Measurements from ENCODE around the gene PARS2. TPM values are rescaled to one million over a fixed set of nuclear protein-coding genes. Genes with fewer than 3 reads are reported as not detected.

The PARS2 gene
- total and polyA plus RNA-seq, 12 donors = 0.80 to 5.6 (median 4.1) TPM

DNA sequence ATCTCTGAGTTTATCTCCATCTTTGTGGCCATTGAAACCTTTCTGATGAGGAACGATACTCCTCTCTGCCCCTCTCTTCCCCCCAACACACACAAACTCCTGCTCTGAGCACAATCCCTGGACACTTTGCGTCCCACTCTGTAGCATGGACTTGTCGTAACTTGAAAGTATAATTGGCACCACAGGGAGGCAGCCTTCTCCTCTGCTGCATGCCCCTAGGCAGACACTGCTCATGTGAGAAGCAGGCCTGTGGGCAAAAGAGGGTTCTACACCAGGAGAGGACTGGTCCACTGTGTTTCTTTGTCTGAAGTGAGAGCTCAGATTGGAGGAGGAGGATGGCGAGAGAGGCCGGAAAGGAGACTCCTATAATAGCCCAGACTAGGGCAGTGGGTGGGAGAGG lies 3.8 kb upstream of the PARS2 start:
- WGBS, 2 donors = 80 to 82% methylated on average over 5 of the region's 5 CpGs
- no peak overlapping the region for H3K27ac ChIP-seq

DNA sequence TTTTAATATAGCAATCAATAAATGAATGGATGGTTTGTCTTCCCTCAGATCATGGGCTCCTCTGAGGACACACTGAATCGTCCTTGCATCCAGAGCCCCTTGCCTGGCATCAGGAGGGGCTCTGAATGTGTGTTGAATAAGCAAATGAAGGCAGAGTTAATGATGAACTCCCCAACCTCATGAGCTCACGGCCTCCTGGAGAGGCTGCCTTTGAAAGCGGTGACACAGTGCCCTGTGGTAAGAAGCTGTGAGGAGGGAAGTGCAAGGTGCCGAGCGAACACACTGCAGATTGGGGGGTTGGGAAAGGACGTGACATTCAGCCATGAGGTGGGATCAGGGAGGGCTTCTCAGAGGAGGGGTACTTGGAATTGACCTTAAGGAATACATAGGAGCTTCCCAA lies 3.2 kb upstream of the PARS2 start:
- 40 to 46% methylated on average over 6 of the region's 6 CpGs for WGBS, 2 donors
- Histone ChIP-seq H3K9me3 (no peaks in the 10 kb centered on the region), H3K27ac (no peak overlapping the region), H3K4me1 (peaks cover 0 to 19% (median 13%) of the 10 kb centered on the region in 9 donors), H3K27me3 (no peaks in the 10 kb centered on the region), H3K4me3 (no peak overlapping the region), H3K36me3 (no peaks in the 10 kb centered on the region)
- intact Hi-C loops (cut with DNase I) = no loop called here
- TF ChIP-seq, protein P1, sequence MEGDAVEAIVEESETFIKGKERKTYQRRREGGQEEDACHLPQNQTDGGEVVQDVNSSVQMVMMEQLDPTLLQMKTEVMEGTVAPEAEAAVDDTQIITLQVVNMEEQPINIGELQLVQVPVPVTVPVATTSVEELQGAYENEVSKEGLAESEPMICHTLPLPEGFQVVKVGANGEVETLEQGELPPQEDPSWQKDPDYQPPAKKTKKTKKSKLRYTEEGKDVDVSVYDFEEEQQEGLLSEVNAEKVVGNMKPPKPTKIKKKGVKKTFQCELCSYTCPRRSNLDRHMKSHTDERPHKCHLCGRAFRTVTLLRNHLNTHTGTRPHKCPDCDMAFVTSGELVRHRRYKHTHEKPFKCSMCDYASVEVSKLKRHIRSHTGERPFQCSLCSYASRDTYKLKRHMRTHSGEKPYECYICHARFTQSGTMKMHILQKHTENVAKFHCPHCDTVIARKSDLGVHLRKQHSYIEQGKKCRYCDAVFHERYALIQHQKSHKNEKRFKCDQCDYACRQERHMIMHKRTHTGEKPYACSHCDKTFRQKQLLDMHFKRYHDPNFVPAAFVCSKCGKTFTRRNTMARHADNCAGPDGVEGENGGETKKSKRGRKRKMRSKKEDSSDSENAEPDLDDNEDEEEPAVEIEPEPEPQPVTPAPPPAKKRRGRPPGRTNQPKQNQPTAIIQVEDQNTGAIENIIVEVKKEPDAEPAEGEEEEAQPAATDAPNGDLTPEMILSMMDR (IDR thresholded peaks at IDR 0.05) = no peak
- ATAC-seq (no peak), DNase-seq (no peak)

More for the DNA sequence above, 3.8 kb upstream of the PARS2 start:
- Histone ChIP-seq H3K9me3 (no peaks in the 10 kb centered on the region), H3K4me1 (peaks cover 0 to 17% (median 12%) of the 10 kb centered on the region in 9 donors), H3K27me3 (no peaks in the 10 kb centered on the region), H3K36me3 (no peaks in the 10 kb centered on the region), H3K4me3 (no peak overlapping the region)
- intact Hi-C loops (cut with DNase I) = no loop called here
- TF ChIP-seq, protein P1 (IDR thresholded peaks at IDR 0.05) = no peak
- ATAC-seq (no peak), DNase-seq (no peak)

DNA sequence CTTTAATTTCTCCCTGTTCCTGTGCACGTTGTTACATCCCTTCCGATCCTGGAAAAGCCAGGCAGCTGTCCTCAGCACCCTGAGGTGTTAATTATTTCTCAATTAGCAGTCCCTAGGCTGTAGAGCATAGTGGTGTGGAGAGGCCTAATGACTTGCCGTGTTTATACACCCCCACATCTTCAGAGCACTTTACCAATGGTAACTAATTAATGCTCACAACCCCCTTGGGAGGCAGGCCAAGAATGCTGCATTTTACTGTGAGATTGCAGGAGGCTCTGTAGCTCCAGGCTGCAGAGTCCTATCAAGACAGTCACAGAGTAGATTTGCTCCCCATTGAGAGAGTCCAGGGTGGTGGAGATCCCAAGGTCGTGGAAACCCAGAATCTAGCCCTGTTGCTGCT lies 2.4 kb upstream of the PARS2 start:
- H3K27ac ChIP-seq = no peak overlapping the region
- H3K4me3 ChIP-seq = no peak overlapping the region
- no peaks in the 10 kb centered on the region for H3K36me3 ChIP-seq
- H3K9me3 ChIP-seq = no peaks in the 10 kb centered on the region
- H3K4me1 ChIP-seq = peaks cover 0 to 19% (median 13%) of the 10 kb centered on the region in 9 donors
- intact Hi-C loops (cut with DNase I) = no loop called here
- ATAC-seq = no peak
- no peaks in the 10 kb centered on the region for H3K27me3 ChIP-seq
- WGBS, 2 donors = 20 to 21% methylated on average over 4 of the region's 4 CpGs
- TF ChIP-seq, protein P1 (IDR thresholded peaks at IDR 0.05) = no peak
- no peak for DNase-seq

DNA sequence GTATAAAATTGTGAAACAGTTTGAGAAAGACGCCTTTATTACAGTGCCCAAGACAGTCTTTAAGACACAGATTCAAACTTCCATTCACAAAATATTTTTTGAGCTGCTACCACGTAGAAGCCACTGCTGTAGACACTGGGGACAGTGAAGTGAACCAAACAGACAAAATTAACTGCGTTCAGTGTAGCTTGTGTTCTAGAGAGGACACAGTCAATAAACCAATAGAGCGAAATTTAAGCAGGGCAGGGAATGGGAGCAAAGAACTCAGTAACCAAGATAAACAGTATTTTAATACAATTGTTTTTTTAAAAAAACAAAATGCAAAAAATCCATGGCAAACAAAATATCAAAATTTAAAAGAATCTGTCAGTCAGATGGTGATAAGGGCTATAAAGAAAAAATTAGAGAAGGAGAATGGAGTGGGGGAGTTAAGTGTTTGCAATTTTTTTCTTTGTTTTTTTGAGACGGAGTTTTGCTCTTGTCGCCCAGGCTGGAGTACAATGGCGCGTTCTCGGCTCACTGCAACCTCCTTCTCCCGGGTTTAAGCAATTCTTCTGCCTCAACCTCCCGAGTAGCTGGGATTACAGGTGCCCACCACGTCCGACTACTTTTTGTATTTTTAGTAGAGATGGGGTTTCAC lies 719 bp upstream of the PARS2 start:
- TF ChIP-seq, protein P1 (IDR thresholded peaks at IDR 0.05) = no peak
- Histone ChIP-seq H3K4me3 (peak overlapping the region in 9 of 10 donors; percentile 32 to 97 (median 78)), H3K27ac (peak overlapping the region in 8 of 10 donors; percentile 15 to 73 (median 48)), H3K27me3 (no peaks in the 10 kb centered on the region), H3K4me1 (peaks cover 0 to 19% (median 13%) of the 10 kb centered on the region in 9 donors), H3K9me3 (no peaks in the 10 kb centered on the region), H3K36me3 (no peaks in the 10 kb centered on the region)
- intact Hi-C loops (cut with DNase I) = no loop called here
- DNase-seq (no peak), ATAC-seq (peak; percentile 2 to 31 (median 14))
- 58 to 65% methylated on average over 13 of the region's 13 CpGs for WGBS, 2 donors

Measured in heart right ventricle (tissue), 16 donors.